ENCODE measurements around the gene UBR4. TPM values are rescaled to one million over a fixed set of nuclear protein-coding genes. Genes with fewer than 3 reads are reported as not detected.

The UBR4 gene
- total RNA-seq, 1 donor from 2014 or later, result 222 TPM

- peaks cover 12 to 24% of the 10 kb centered on the region in 2 donors for H3K4me1 ChIP-seq
- no peak for DNase-seq (ENCODE audit: low spot score in 2 of 2)
- no peak for TF ChIP-seq CTCF (IDR thresholded peaks at IDR 0.05)
- no peak overlapping the region for H3K27ac ChIP-seq
- intact Hi-C loops (cut with DNase I), result no loop called here
- no peaks in the 10 kb centered on the region for H3K27me3 ChIP-seq
- H3K4me3 ChIP-seq, result no peak overlapping the region
- no peaks in the 10 kb centered on the region for H3K9me3 ChIP-seq
- H3K36me3 ChIP-seq, result peaks cover 52 to 54% of the 10 kb centered on the region in 2 donors
Measured at GRCh38 chr1:19199329-19199968, 10.6 kb downstream of the UBR4 start.

- Histone ChIP-seq H3K27me3 (no peaks in the 10 kb centered on the region), H3K9me3 (no peaks in the 10 kb centered on the region), H3K4me3 (no peak overlapping the region), H3K4me1 (peaks cover 10 to 18% of the 10 kb centered on the region in 2 donors), H3K27ac (no peak overlapping the region), H3K36me3 (peaks cover 59 to 60% of the 10 kb centered on the region in 2 donors)
- no peak for DNase-seq (ENCODE audit: low spot score in 2 of 2)
- TF ChIP-seq CTCF (IDR thresholded peaks at IDR 0.05), result no peak
- intact Hi-C loops (cut with DNase I), result no loop called here
Measured at GRCh38 chr1:19198820-19199219, 11.2 kb downstream of the UBR4 start.

- H3K9me3 ChIP-seq, result no peaks in the 10 kb centered on the region
- H3K27ac ChIP-seq, result no peak overlapping the region
- peaks cover 69 to 70% of the 10 kb centered on the region in 2 donors for H3K36me3 ChIP-seq
- no peak overlapping the region for H3K4me3 ChIP-seq
- TF ChIP-seq CTCF (IDR thresholded peaks at IDR 0.05), result no peak
- no peaks in the 10 kb centered on the region for H3K27me3 ChIP-seq
- intact Hi-C loops (cut with DNase I), result no loop called here
- DNase-seq (ENCODE audit: low spot score in 2 of 2), result no peak
- peaks cover 7 to 10% of the 10 kb centered on the region in 2 donors for H3K4me1 ChIP-seq
Measured at GRCh38 chr1:19197845-19198244, 12.2 kb downstream of the UBR4 start.

GRCh38 chr1:19196331-19196730 lies 13.7 kb downstream of the UBR4 start:
- Histone ChIP-seq H3K4me1 (no peaks in the 10 kb centered on the region), H3K4me3 (no peak overlapping the region), H3K9me3 (no peaks in the 10 kb centered on the region), H3K36me3 (peaks cover 84 to 85% of the 10 kb centered on the region in 2 donors), H3K27me3 (no peaks in the 10 kb centered on the region), H3K27ac (no peak overlapping the region)
- intact Hi-C loops (cut with DNase I), result no loop called here
- DNase-seq (ENCODE audit: low spot score in 2 of 2), result no peak
- no peak for TF ChIP-seq CTCF (IDR thresholded peaks at IDR 0.05)

- no peaks in the 10 kb centered on the region for H3K27me3 ChIP-seq
- DNase-seq (ENCODE audit: low spot score in 2 of 2), result no peak
- H3K27ac ChIP-seq, result no peak overlapping the region
- H3K9me3 ChIP-seq, result no peaks in the 10 kb centered on the region
- H3K36me3 ChIP-seq, result peaks cover 81 to 94% of the 10 kb centered on the region in 2 donors
- no peak overlapping the region for H3K4me3 ChIP-seq
- H3K4me1 ChIP-seq, result no peaks in the 10 kb centered on the region
- intact Hi-C loops (cut with DNase I), result no loop called here
- TF ChIP-seq CTCF (IDR thresholded peaks at IDR 0.05), result no peak
Measured at GRCh38 chr1:19193004-19193403, 17.1 kb downstream of the UBR4 start.

- no peak for DNase-seq (ENCODE audit: low spot score in 2 of 2)
- Histone ChIP-seq H3K36me3 (peaks cover 79 to 92% of the 10 kb centered on the region in 2 donors), H3K4me1 (no peaks in the 10 kb centered on the region), H3K9me3 (no peaks in the 10 kb centered on the region), H3K27ac (no peak overlapping the region), H3K27me3 (no peaks in the 10 kb centered on the region), H3K4me3 (no peak overlapping the region)
- intact Hi-C loops (cut with DNase I), result no loop called here
- TF ChIP-seq CTCF (IDR thresholded peaks at IDR 0.05), result no peak
Measured at GRCh38 chr1:19191811-19192210, 18.3 kb downstream of the UBR4 start.

Data from ascending aorta (tissue), 2 donors.